Parathyroid adenoma (tissue), 2 donors: ENCODE results near the gene SETD5.

ENCODE experiments used
- H2AFZ ChIP-seq: fragments of 300-600 bp; sonication (generic); one replicate; pipeline ENCODE4 v1.7.0; 2017; ENCODE audit warnings: antibody characterized with exemption, mild to moderate bottlenecking
- H3K27ac ChIP-seq: fragments of 300-600 bp; sonication (generic); one replicate; pipeline ENCODE4 v1.7.0; 2017
- H3K27me3 ChIP-seq: fragments of 300-600 bp; sonication (generic); one replicate; pipeline ENCODE4 v1.7.0; 2017; ENCODE audit warnings: low read length; ENCODE audit not compliant: control insufficient read depth, insufficient read depth
- H3K36me3 ChIP-seq: fragments of 300-600 bp; sonication (generic); one replicate; pipeline ENCODE4 v1.7.0; 2017; ENCODE audit warnings: low read length; ENCODE audit not compliant: control insufficient read depth, insufficient read depth
- H3K4me1 ChIP-seq: fragments of 300-600 bp; sonication (generic); one replicate; pipeline ENCODE4 v1.7.0; 2017; ENCODE audit warnings: control low read depth
- H3K4me2 ChIP-seq: fragments of 300-600 bp; sonication (generic); one replicate; pipeline ENCODE4 v1.7.0; 2017; ENCODE audit warnings: low read length
- H3K4me3 ChIP-seq: fragments of 300-600 bp; sonication (generic); one replicate; pipeline ENCODE4 v1.7.0; 2017; ENCODE audit warnings: low read depth, low read length
- H3K79me2 ChIP-seq: fragments of 300-600 bp; sonication (generic); one replicate; pipeline ENCODE4 v1.7.0; 2017; ENCODE audit warnings: control low read depth
- H3K9ac ChIP-seq: fragments of 300-600 bp; sonication (generic); one replicate; pipeline ENCODE4 v1.7.0; 2017; ENCODE audit warnings: mild to moderate bottlenecking
- H3K9me3 ChIP-seq: fragments of 300-600 bp; sonication (generic); one replicate; pipeline ENCODE4 v1.7.0; 2017; ENCODE audit warnings: low read length; ENCODE audit not compliant: control insufficient read depth
- TF ChIP-seq, protein P1 (sequence below): fragments of 300-600 bp; sonication (generic); IDR thresholded peaks from one replicate; pipeline ENCODE4 v1.7.0; 2017; ENCODE audit warnings: antibody characterized with exemption, mild to moderate bottlenecking
- donor health status: primary hyperparathyroidism.

The SETD5 gene

DNA sequence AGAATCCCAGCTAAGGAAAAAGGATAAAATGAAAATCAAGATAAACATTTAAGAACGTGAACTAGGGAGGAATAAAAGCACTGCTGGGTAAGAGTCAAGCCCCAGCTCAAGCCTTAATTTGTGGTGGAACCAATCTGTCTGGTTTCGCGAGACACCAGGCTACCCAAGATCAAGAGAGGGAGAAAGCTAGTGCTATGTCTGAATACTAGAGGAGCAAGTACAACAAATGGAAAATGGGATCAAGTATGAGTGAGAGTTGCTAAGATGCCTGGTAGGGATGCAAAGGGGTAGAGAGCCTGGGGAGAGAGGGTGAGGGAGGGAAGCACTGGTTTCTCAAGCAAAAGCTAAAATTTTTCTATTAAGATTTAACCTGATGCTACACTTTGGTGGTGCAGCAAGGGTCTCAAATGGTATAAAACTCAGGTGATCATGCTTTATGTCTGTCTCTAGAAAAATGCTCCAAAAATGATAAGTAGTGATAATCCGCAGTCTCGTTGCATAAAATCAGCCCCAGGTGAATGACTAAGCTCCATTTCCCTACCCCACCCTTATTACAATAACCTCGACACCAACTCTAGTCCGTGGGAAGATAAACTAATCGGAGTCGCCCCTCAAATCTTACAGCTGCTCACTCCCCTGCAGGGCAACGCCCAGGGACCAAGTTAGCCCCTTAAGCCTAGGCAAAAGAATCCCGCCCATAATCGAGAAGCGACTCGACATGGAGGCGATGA lies 1.7 kb upstream of the SETD5 start:
- no peaks in the 10 kb centered on the region for H3K27me3 ChIP-seq
- H3K4me3 ChIP-seq, result peak overlapping the region; percentile 79
- H3K9me3 ChIP-seq, result no peaks in the 10 kb centered on the region
- peaks cover 4% of the 10 kb centered on the region for H3K4me1 ChIP-seq
- H3K36me3 ChIP-seq, result no peaks in the 10 kb centered on the region
- peak overlapping the region; percentile 67 for H3K4me2 ChIP-seq
- H2AFZ ChIP-seq, result peak overlapping the region; percentile 74
- peak overlapping the region; percentile 32 for H3K9ac ChIP-seq
- H3K79me2 ChIP-seq, result peaks cover 39% of the 10 kb centered on the region
- H3K27ac ChIP-seq, result peak overlapping the region; percentile 97
- TF ChIP-seq, protein P1, sequence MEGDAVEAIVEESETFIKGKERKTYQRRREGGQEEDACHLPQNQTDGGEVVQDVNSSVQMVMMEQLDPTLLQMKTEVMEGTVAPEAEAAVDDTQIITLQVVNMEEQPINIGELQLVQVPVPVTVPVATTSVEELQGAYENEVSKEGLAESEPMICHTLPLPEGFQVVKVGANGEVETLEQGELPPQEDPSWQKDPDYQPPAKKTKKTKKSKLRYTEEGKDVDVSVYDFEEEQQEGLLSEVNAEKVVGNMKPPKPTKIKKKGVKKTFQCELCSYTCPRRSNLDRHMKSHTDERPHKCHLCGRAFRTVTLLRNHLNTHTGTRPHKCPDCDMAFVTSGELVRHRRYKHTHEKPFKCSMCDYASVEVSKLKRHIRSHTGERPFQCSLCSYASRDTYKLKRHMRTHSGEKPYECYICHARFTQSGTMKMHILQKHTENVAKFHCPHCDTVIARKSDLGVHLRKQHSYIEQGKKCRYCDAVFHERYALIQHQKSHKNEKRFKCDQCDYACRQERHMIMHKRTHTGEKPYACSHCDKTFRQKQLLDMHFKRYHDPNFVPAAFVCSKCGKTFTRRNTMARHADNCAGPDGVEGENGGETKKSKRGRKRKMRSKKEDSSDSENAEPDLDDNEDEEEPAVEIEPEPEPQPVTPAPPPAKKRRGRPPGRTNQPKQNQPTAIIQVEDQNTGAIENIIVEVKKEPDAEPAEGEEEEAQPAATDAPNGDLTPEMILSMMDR, result no peak

DNA sequence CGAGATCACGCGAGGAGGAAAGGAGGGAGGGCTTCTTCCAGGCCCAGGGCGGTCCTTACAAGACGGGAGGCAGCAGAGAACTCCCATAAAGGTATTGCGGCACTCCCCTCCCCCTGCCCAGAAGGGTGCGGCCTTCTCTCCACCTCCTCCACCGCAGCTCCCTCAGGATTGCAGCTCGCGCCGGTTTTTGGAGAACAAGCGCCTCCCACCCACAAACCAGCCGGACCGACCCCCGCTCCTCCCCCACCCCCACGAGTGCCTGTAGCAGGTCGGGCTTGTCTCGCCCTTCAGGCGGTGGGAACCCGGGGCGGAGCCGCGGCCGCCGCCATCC lies 1.1 kb upstream of the SETD5 start:
- Histone ChIP-seq H3K9ac (peak overlapping the region; percentile 71), H3K79me2 (peaks cover 37% of the 10 kb centered on the region), H3K27me3 (no peaks in the 10 kb centered on the region), H3K4me1 (peaks cover 8% of the 10 kb centered on the region), H3K4me3 (peak overlapping the region; percentile 79), H3K27ac (peak overlapping the region; percentile 97), H3K4me2 (peak overlapping the region; percentile 67), H3K36me3 (no peaks in the 10 kb centered on the region), H2AFZ (peak overlapping the region; percentile 74), H3K9me3 (no peaks in the 10 kb centered on the region)
- TF ChIP-seq, protein P1, result no peak

DNA sequence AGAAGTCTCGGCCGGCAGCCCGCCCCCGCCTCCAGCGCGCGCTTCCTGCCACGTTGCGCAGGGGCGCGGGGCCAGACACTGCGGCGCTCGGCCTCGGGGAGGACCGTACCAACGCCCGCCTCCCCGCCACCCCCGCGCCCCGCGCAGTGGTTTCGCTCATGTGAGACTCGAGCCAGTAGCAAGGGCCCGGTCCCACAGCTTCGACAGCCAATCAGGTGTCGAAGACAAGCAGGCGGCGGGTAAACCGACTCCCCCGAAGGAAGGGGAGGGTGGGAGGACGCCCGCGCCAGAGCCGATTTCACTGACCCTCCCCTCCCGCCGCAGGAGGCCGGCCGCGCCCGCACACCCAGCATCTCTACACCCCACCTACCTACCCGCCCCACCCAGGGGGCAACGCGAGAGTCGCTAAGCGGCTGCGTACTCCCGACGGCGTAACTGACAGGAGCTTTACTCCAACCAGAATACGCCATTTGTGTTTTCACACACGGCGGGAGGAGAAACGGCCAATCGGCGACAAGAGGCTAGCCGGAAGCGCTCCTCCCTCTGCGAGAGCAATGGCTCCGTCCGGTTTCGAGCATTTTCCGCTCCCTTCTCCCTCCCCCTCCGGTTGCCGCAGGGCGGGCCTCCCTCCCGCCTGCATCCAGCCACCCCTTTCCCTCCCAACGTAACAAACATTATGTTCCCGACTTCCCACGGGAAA lies 633 bp upstream of the SETD5 start:
- H3K4me3 ChIP-seq, result peak overlapping the region; percentile 79
- peak overlapping the region; percentile 67 for H3K4me2 ChIP-seq
- H3K4me1 ChIP-seq, result peaks cover 9% of the 10 kb centered on the region
- H3K79me2 ChIP-seq, result peaks cover 35% of the 10 kb centered on the region
- H3K27me3 ChIP-seq, result no peaks in the 10 kb centered on the region
- H2AFZ ChIP-seq, result peak overlapping the region; percentile 74
- H3K27ac ChIP-seq, result peak overlapping the region; percentile 97
- H3K36me3 ChIP-seq, result no peaks in the 10 kb centered on the region
- peak overlapping the region; percentile 71 for H3K9ac ChIP-seq
- H3K9me3 ChIP-seq, result no peaks in the 10 kb centered on the region
- TF ChIP-seq, protein P1, result peak; percentile 2

DNA sequence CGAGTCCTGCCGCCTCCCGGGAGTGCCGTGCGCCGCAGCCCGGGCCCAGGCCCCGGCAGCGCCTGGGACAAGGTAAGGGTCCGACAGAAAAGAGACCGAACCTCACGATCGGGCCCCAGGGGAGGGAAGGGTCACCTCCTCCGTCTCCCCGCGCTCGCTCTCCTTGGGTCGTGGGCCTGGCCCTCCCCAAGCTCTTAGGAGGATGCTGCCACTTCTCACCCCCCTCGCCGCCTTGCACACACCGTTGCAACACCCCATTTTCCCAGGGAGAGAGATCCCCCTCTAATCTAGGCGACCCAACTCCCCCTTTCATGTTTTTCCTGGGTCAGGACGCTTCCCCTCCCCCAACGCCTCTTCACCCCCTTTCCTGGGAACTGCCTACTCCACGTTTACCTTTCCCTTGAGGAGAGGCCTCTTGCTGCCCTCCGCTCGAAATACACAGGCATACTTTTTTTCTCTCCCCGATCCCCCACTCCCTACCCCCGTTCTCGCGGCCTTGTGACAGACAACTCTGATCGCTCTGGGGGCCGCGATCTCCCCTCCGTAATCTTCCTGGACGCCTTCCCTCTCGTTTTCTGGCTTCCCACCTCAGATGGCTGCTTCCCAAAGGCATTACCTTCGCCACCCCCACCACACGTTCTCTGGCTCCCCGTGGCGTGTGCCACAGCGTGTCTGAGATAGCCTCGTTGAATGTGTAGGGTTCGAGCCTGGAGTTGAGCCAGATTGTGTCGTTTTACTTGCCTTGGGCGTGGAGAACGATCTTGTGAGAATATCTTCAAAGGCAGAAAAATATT lies 688 bp downstream of the SETD5 start:
- no peaks in the 10 kb centered on the region for H3K27me3 ChIP-seq
- H2AFZ ChIP-seq, result peak overlapping the region; percentile 70
- H3K36me3 ChIP-seq, result no peaks in the 10 kb centered on the region
- no peaks in the 10 kb centered on the region for H3K9me3 ChIP-seq
- TF ChIP-seq, protein P1, result no peak
- H3K9ac ChIP-seq, result peak overlapping the region; percentile 95
- peaks cover 36% of the 10 kb centered on the region for H3K79me2 ChIP-seq
- peaks cover 22% of the 10 kb centered on the region for H3K4me1 ChIP-seq
- peak overlapping the region; percentile 95 for H3K27ac ChIP-seq
- peak overlapping the region; percentile 97 for H3K4me2 ChIP-seq
- peak overlapping the region; percentile 80 for H3K4me3 ChIP-seq
